T-helper 2 cell treated with Interferon-gamma antibody and Interleukin-4, amounts not matched to agents 100 ng/mL and 5 ng/mL, for 36 hours (primary cell): ENCODE measurements around the gene GATA6. TPM values are rescaled to one million over a fixed set of nuclear protein-coding genes. Genes with fewer than 3 reads are reported as not detected.
"Not testable (repeated sequence)": the region's sequence is repeated elsewhere in the genome, so short reads cannot be mapped to it uniquely, and the experiment has no call there.

Experiments
- intact Hi-C: fragments of 100-400 bp; cut with micrococcal nuclease; formaldehyde crosslinking; loops from one replicate; pipeline ENCODE4 v1.15.1; 2023
- total RNA-seq: library from RNA; stranded (reverse); gene quantifications from 2 replicates; pipeline ENCODE4 v1.2.3, GENCODE V29; 2022

GATA6 gene
- total RNA-seq, 1 donor from 2014 or later = not detected

- intact Hi-C loops = no loop called here
Measured at GRCh38 chr18:22203536-22204213, 34.3 kb downstream of the GATA6 start.

- intact Hi-C loops = no loop called here
Measured at GRCh38 chr18:22204214-22204536, 34.8 kb downstream of the GATA6 start.

- intact Hi-C loops = no loop called here
Measured at GRCh38 chr18:22204996-22205395, 35.6 kb downstream of the GATA6 start.

GRCh38 chr18:22207021-22207758 lies 37.8 kb downstream of the GATA6 start:
- intact Hi-C loops = no loop called here

GRCh38 chr18:22210311-22210754 lies 40.9 kb downstream of the GATA6 start:
- intact Hi-C loops = no loop called here

GRCh38 chr18:22211657-22212056 lies 42.3 kb downstream of the GATA6 start:
- intact Hi-C loops = no loop called here

- intact Hi-C loops = no loop called here
Measured at GRCh38 chr18:22213333-22213973, 44.1 kb downstream of the GATA6 start.

GRCh38 chr18:22214731-22215528 lies 45.5 kb downstream of the GATA6 start:
- intact Hi-C loops = no loop called here

- intact Hi-C loops = no loop called here
Measured at GRCh38 chr18:22218835-22219234, 49.4 kb downstream of the GATA6 start.

GRCh38 chr18:22219568-22220355 lies 50.4 kb downstream of the GATA6 start:
- intact Hi-C loops = no loop called here

GRCh38 chr18:22220585-22220984 lies 51.2 kb downstream of the GATA6 start:
- intact Hi-C loops = not testable (repeated sequence)

GRCh38 chr18:22221350-22221749 lies 52.0 kb downstream of the GATA6 start:
- intact Hi-C loops = no loop called here

- intact Hi-C loops = no loop called here
Measured at GRCh38 chr18:22223254-22223964, 54.0 kb downstream of the GATA6 start.

GRCh38 chr18:22223965-22224322 lies 54.6 kb downstream of the GATA6 start:
- intact Hi-C loops = no loop called here

GRCh38 chr18:22224339-22224738 lies 55.0 kb downstream of the GATA6 start:
- intact Hi-C loops = no loop called here

- intact Hi-C loops = no loop called here
Measured at GRCh38 chr18:22226801-22227200, 57.4 kb downstream of the GATA6 start.

GRCh38 chr18:22228976-22229375 lies 59.6 kb downstream of the GATA6 start:
- intact Hi-C loops = no loop called here

GRCh38 chr18:22229456-22230124 lies 60.2 kb downstream of the GATA6 start:
- intact Hi-C loops = no loop called here

GRCh38 chr18:22230471-22230945 lies 61.1 kb downstream of the GATA6 start:
- intact Hi-C loops = no loop called here

GRCh38 chr18:22233266-22233665 lies 63.9 kb downstream of the GATA6 start:
- intact Hi-C loops = no loop called here
